ENCODE data around the gene APBB2. TPM values are rescaled to one million over a fixed set of nuclear protein-coding genes. Genes with fewer than 3 reads are reported as not detected.

The APBB2 gene
- total and polyA plus RNA-seq, 9 donors = 27.3 to 50.6 (median 36.8) TPM

DNA sequence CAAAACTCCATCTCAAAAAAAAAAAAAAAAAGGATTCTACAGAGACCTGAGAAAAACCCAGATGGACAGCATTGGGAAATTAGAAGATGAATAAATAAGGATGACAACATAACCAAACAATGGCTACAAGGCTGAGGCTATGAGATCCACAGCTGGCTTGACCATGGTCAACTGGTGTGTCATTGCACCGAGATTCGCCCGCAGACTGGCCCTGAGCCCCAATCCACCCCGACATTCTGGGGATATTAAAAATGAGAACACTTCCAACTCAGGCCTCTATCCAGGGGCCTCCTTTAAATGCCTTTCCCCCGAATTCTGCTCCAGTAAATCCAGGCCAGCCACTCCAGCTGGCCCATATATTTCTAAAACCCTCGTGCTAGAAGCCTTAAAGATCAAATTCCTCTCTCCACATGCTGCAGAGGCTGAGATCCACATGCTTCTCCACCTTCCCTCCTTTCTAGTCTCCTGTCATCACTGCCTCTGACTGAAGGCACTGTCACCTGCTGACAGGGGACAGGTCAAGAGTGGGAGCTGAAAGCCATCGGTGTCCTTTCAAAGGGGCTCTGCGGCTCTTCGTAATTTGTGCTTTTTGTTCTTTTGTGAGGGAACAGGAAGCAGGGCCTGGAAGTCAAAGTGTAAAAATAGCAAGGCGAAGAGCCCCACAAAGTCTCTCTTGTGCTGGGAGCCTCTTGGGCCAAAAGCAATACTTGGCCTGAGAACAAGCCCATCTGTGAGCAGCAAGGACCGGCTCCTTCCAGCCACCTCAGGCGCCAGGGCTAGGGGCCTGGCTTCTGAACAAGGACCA, 260.9 kb downstream of the APBB2 start:
- peaks cover 24% of the 10 kb centered on the region for H3K4me1 ChIP-seq (ENCODE audit: control insufficient read depth, insufficient read depth, low read length)
- no peak overlapping the region for H3K4me3 ChIP-seq (ENCODE audit: low read length)

DNA sequence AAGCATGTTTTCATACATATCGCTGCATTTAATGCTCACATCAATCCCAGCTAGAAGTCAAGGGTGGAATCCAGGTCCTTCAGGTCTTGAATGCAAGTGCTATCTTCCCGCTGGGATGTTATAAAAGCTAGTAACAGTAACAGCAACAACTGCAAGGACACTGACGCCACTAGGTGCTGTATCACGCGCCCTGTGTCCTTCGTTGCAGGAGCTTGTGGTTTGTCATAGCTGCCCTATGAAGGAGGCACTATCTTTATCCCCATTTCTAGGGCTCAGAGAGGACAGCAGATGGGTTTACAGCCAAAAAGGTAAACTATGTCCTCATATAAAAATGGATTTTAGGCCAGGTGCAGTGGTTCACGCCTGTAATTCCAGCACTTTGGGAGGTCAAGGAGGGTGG, 261.7 kb downstream of the APBB2 start:
- no peak overlapping the region for H3K4me3 ChIP-seq (ENCODE audit: low read length)
- H3K9me3 ChIP-seq (replicated peaks; ENCODE audit: control insufficient read depth, low read depth, low read length) = no peaks in the 10 kb centered on the region
- H3K27ac ChIP-seq (ENCODE audit: low read length) = peak overlapping the region; percentile 20
- 80% methylated on average over 1 of the region's 7 CpGs for WGBS (ENCODE audit: insufficient coverage)
- no peaks in the 10 kb centered on the region for H3K36me3 ChIP-seq (ENCODE audit: control insufficient read depth, insufficient read depth, low read length)
- H3K27me3 ChIP-seq (ENCODE audit: control insufficient read depth, insufficient read depth, low read length) = no peaks in the 10 kb centered on the region
- no peak for DNase-seq
- peaks cover 24% of the 10 kb centered on the region for H3K4me1 ChIP-seq (ENCODE audit: control insufficient read depth, insufficient read depth, low read length)

More for the DNA sequence above, 260.9 kb downstream of the APBB2 start:
- Histone ChIP-seq H3K36me3 (ENCODE audit: control insufficient read depth, insufficient read depth, low read length) (no peaks in the 10 kb centered on the region), H3K9me3 (replicated peaks; ENCODE audit: control insufficient read depth, low read depth, low read length) (no peaks in the 10 kb centered on the region), H3K27ac (ENCODE audit: low read length) (peak overlapping the region; percentile 85), H3K27me3 (ENCODE audit: control insufficient read depth, insufficient read depth, low read length) (no peaks in the 10 kb centered on the region)
- peak; percentile 88 for DNase-seq
- WGBS (ENCODE audit: insufficient coverage) = 29% methylated on average over 11 of the region's 12 CpGs

GRCh38 chr4:40952217-40952616, 262.1 kb downstream of the APBB2 start:
- H3K36me3 ChIP-seq (ENCODE audit: control insufficient read depth, insufficient read depth, low read length) = no peaks in the 10 kb centered on the region
- no peaks in the 10 kb centered on the region for H3K27me3 ChIP-seq (ENCODE audit: control insufficient read depth, insufficient read depth, low read length)
- 93% methylated on average over 3 of the region's 4 CpGs for WGBS (ENCODE audit: insufficient coverage)
- DNase-seq = no peak
- peaks cover 24% of the 10 kb centered on the region for H3K4me1 ChIP-seq (ENCODE audit: control insufficient read depth, insufficient read depth, low read length)
- H3K27ac ChIP-seq (ENCODE audit: low read length) = no peak overlapping the region
- H3K9me3 ChIP-seq (replicated peaks; ENCODE audit: control insufficient read depth, low read depth, low read length) = no peaks in the 10 kb centered on the region
- no peak overlapping the region for H3K4me3 ChIP-seq (ENCODE audit: low read length)

DNA sequence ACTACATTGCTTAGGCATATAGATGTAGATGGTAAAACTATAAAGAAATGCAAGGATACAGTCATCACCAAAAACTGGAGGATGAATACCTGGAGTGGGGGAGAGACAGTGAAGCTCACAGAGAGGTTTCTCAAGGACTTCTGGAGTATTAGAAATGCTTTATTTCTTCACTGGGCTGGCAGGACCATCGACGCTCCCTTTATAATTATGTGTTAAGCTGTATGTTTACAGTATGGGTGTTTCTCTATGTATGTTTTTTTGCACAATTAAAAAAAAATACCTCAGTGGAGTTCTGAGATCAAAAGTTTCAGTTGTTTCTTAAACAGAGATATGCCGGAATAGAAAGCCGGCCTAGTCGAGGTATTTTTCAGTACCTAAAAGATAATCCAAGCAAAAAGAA, 263.3 kb downstream of the APBB2 start:
- no peak overlapping the region for H3K4me3 ChIP-seq (ENCODE audit: low read length)
- no peak for DNase-seq
- H3K9me3 ChIP-seq (replicated peaks; ENCODE audit: control insufficient read depth, low read depth, low read length) = no peaks in the 10 kb centered on the region
- peaks cover 21% of the 10 kb centered on the region for H3K4me1 ChIP-seq (ENCODE audit: control insufficient read depth, insufficient read depth, low read length)
- H3K27ac ChIP-seq (ENCODE audit: low read length) = no peak overlapping the region
- no peaks in the 10 kb centered on the region for H3K36me3 ChIP-seq (ENCODE audit: control insufficient read depth, insufficient read depth, low read length)
- H3K27me3 ChIP-seq (ENCODE audit: control insufficient read depth, insufficient read depth, low read length) = no peaks in the 10 kb centered on the region
- 100% methylated on average over 1 of the region's 5 CpGs for WGBS (ENCODE audit: insufficient coverage)

GRCh38 chr4:40949358-40950100, 264.8 kb downstream of the APBB2 start:
- DNase-seq = no peak
- WGBS (ENCODE audit: insufficient coverage) = 88% methylated on average over 19 of the region's 23 CpGs
- Histone ChIP-seq H3K27ac (ENCODE audit: low read length) (no peak overlapping the region), H3K36me3 (ENCODE audit: control insufficient read depth, insufficient read depth, low read length) (no peaks in the 10 kb centered on the region), H3K9me3 (replicated peaks; ENCODE audit: control insufficient read depth, low read depth, low read length) (no peaks in the 10 kb centered on the region), H3K4me3 (ENCODE audit: low read length) (no peak overlapping the region), H3K27me3 (ENCODE audit: control insufficient read depth, insufficient read depth, low read length) (no peaks in the 10 kb centered on the region), H3K4me1 (ENCODE audit: control insufficient read depth, insufficient read depth, low read length) (peaks cover 19% of the 10 kb centered on the region)

DNA sequence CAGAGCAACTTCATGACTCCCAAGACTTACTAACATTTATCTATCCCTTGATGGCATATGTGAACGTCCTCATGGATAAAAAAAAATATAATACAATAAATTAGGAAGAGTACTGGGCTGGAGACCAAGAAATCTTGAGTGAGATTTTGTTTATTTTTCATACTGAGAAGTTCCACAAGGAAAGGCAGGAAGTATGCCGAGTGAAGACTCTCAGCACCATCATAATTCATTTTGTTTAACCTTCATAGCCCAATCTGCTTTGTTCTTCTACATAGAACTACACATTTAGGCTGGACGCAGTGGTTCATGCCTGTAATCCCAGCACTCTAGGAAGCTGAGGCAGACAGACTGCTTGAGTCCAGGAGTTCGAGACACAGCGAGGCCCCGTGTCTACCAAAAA, 266.3 kb downstream of the APBB2 start:
- H3K27me3 ChIP-seq (ENCODE audit: control insufficient read depth, insufficient read depth, low read length) = no peaks in the 10 kb centered on the region
- peaks cover 6% of the 10 kb centered on the region for H3K4me1 ChIP-seq (ENCODE audit: control insufficient read depth, insufficient read depth, low read length)
- no peaks in the 10 kb centered on the region for H3K36me3 ChIP-seq (ENCODE audit: control insufficient read depth, insufficient read depth, low read length)
- 56% methylated on average over 5 of the region's 6 CpGs for WGBS (ENCODE audit: insufficient coverage)
- H3K4me3 ChIP-seq (ENCODE audit: low read length) = no peak overlapping the region
- no peaks in the 10 kb centered on the region for H3K9me3 ChIP-seq (replicated peaks; ENCODE audit: control insufficient read depth, low read depth, low read length)
- no peak overlapping the region for H3K27ac ChIP-seq (ENCODE audit: low read length)
- peak; percentile 46 for DNase-seq

DNA sequence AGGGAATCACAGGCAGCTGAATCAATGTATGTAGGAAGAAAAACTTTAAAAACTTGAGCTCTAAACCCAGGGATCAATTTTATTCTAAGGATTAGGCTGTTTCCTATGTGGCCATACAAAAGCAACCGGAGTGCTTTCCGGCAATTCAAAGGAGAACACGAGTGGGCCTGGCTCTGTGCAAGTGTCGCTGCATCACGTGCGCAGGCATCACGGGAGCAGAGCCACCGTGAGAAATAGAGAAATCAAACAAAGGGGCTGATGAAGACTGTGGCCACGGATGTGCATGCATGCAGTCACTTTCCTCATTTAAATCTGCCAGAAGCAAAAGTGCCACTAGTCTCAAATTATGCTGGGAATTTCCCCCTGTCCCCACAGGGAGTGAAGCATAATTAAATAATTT, 267.7 kb downstream of the APBB2 start:
- H3K9me3 ChIP-seq (replicated peaks; ENCODE audit: control insufficient read depth, low read depth, low read length) = no peaks in the 10 kb centered on the region
- H3K27me3 ChIP-seq (ENCODE audit: control insufficient read depth, insufficient read depth, low read length) = no peaks in the 10 kb centered on the region
- no peak for DNase-seq
- peaks cover 14% of the 10 kb centered on the region for H3K4me1 ChIP-seq (ENCODE audit: control insufficient read depth, insufficient read depth, low read length)
- WGBS (ENCODE audit: insufficient coverage) = 80% methylated on average over 8 of the region's 9 CpGs
- H3K4me3 ChIP-seq (ENCODE audit: low read length) = no peak overlapping the region
- H3K27ac ChIP-seq (ENCODE audit: low read length) = no peak overlapping the region
- peaks cover 2% of the 10 kb centered on the region for H3K36me3 ChIP-seq (ENCODE audit: control insufficient read depth, insufficient read depth, low read length)

DNA sequence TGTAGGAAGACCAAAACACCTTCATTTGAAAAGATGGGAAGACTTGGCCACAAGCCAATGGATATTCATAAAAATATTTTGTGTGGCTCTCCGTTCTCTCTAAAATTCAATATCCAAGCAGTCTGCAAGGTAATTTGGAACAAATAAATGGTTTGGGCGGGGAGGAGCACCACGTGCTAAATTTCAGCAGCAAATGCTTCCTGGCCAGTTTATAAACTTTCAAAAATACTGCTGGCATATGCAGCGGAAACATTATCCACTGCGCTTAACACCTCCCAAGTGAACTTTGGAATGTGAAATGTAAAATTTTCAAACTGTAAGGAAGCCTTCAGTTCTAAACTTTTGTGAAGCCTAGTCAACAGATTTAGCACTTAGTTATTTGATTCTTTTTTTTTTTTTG, 273.6 kb downstream of the APBB2 start:
- no peaks in the 10 kb centered on the region for H3K9me3 ChIP-seq (replicated peaks; ENCODE audit: control insufficient read depth, low read depth, low read length)
- peak overlapping the region; percentile 70 for H3K27ac ChIP-seq (ENCODE audit: low read length)
- H3K36me3 ChIP-seq (ENCODE audit: control insufficient read depth, insufficient read depth, low read length) = peaks cover 8% of the 10 kb centered on the region
- H3K27me3 ChIP-seq (ENCODE audit: control insufficient read depth, insufficient read depth, low read length) = no peaks in the 10 kb centered on the region
- no peak overlapping the region for H3K4me3 ChIP-seq (ENCODE audit: low read length)
- DNase-seq = peak; percentile 97
- H3K4me1 ChIP-seq (ENCODE audit: control insufficient read depth, insufficient read depth, low read length) = peaks cover 40% of the 10 kb centered on the region
- no CpG with 5 or more reads among the region's 5 CpGs for WGBS (ENCODE audit: insufficient coverage)

DNA sequence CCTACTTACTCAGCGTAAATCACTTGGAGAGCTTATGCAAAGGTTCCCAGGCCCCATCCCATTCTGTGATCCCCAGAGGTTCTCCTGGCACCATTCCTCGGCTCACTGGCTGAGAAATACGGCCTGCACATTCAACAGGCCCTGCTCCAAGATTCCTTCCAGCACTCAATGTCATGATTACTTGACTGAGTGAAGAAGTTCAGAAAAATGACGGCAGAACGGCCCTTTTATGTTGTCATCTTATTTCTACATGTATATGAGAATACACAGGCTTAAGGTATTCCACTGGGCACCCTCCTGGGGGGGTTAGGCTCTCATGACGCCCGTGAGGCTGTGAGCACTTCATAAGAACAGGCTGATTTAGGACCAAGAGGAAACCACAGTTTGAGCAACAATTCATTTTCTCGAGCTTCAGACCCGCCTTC, 274.0 kb downstream of the APBB2 start:
- DNase-seq = peak; percentile 95
- Histone ChIP-seq H3K27me3 (ENCODE audit: control insufficient read depth, insufficient read depth, low read length) (no peaks in the 10 kb centered on the region), H3K27ac (ENCODE audit: low read length) (peak overlapping the region; percentile 70), H3K9me3 (replicated peaks; ENCODE audit: control insufficient read depth, low read depth, low read length) (no peaks in the 10 kb centered on the region), H3K4me1 (ENCODE audit: control insufficient read depth, insufficient read depth, low read length) (peaks cover 40% of the 10 kb centered on the region), H3K36me3 (ENCODE audit: control insufficient read depth, insufficient read depth, low read length) (peaks cover 8% of the 10 kb centered on the region), H3K4me3 (ENCODE audit: low read length) (no peak overlapping the region)
- WGBS (ENCODE audit: insufficient coverage) = 33% methylated on average over 1 of the region's 9 CpGs

- no peaks in the 10 kb centered on the region for H3K27me3 ChIP-seq (ENCODE audit: control insufficient read depth, insufficient read depth, low read length)
- H3K27ac ChIP-seq (ENCODE audit: low read length) = peak overlapping the region; percentile 70
- no peak overlapping the region for H3K4me3 ChIP-seq (ENCODE audit: low read length)
- H3K36me3 ChIP-seq (ENCODE audit: control insufficient read depth, insufficient read depth, low read length) = peaks cover 8% of the 10 kb centered on the region
- WGBS (ENCODE audit: insufficient coverage) = no CpG with 5 or more reads among the region's 2 CpGs
- DNase-seq = peak; percentile 81
- H3K4me1 ChIP-seq (ENCODE audit: control insufficient read depth, insufficient read depth, low read length) = peaks cover 40% of the 10 kb centered on the region
- H3K9me3 ChIP-seq (replicated peaks; ENCODE audit: control insufficient read depth, low read depth, low read length) = no peaks in the 10 kb centered on the region
Observed at GRCh38 chr4:40939856-40940255, 274.5 kb downstream of the APBB2 start.

Measured in muscle of leg (tissue), 11 donors.